H9 (cell line): Measurements from ENCODE around the gene HOOK2. TPM values are rescaled to one million over a fixed set of nuclear protein-coding genes. Genes with fewer than 3 reads are reported as not detected.
A peak's percentile ranks its signal among the peaks of the same experiment; 100 is the strongest.

Experiments used
- DNase-seq: peaks from one replicate; pipeline ENCODE4 v3.0.0-alpha.2; 2017
- H2AFZ ChIP-seq: one replicate; pipeline ENCODE4 v1.6.1; 2013; ENCODE audit warnings: mild to moderate bottlenecking, low read length, control low read depth, moderate library complexity
- H2AK5ac ChIP-seq: 2 replicates; pipeline ENCODE4 v1.6.1; 2013; ENCODE audit warnings: low read length, control low read depth, mixed read lengths; ENCODE audit not compliant: insufficient read length
- H2BK120ac ChIP-seq: one replicate; pipeline ENCODE4 v1.6.1; 2013; ENCODE audit warnings: low read depth, mild to moderate bottlenecking, low read length, control low read depth, inconsistent platforms; ENCODE audit not compliant: poor library complexity, severe bottlenecking
- H2BK12ac ChIP-seq: 2 replicates; pipeline ENCODE4 v1.6.1; 2013; ENCODE audit warnings: low read length, control low read depth, mixed read lengths, low read depth; ENCODE audit not compliant: insufficient read length
- H2BK15ac ChIP-seq: 2 replicates; pipeline ENCODE4 v1.6.1; 2013; ENCODE audit warnings: low read depth, low read length, control low read depth
- H2BK20ac ChIP-seq: one replicate; pipeline ENCODE4 v1.6.1; 2013; ENCODE audit warnings: low read depth, mild to moderate bottlenecking, low read length, control low read depth, inconsistent platforms; ENCODE audit not compliant: poor library complexity, severe bottlenecking
- H2BK5ac ChIP-seq: 2 replicates; pipeline ENCODE4 v1.6.1; 2013; ENCODE audit warnings: low read length, control low read depth, mixed read lengths; ENCODE audit not compliant: insufficient read length
- H3K14ac ChIP-seq: 2 replicates; pipeline ENCODE4 v1.6.1; 2013; ENCODE audit warnings: low read length, control low read depth; ENCODE audit not compliant: insufficient read depth
- H3K18ac ChIP-seq: 2 replicates; pipeline ENCODE4 v1.6.1; 2013; ENCODE audit warnings: low read depth, mild to moderate bottlenecking, mixed read lengths, low read length, control low read depth; ENCODE audit not compliant: insufficient read length
- H3K23ac ChIP-seq: 2 replicates; pipeline ENCODE4 v1.6.1; 2013; ENCODE audit warnings: low read length, control low read depth, mixed read lengths, low read depth; ENCODE audit not compliant: insufficient read length
- H3K23me2 ChIP-seq: 2 replicates; pipeline ENCODE4 v1.6.1; 2013; ENCODE audit warnings: low read depth, mild to moderate bottlenecking, mixed read lengths, low read length, control low read depth; ENCODE audit not compliant: insufficient read length, poor library complexity, severe bottlenecking
- H3K27ac ChIP-seq: 2 replicates; pipeline ENCODE4 v1.5.1; 2013; ENCODE audit warnings: low read length, control low read depth, mixed read lengths, low read depth; ENCODE audit not compliant: insufficient read length
- H3K27me3 ChIP-seq: 2 replicates; pipeline ENCODE4 v1.6.1; 2013; ENCODE audit warnings: low read length, control low read depth, inconsistent platforms; ENCODE audit not compliant: insufficient read depth
- H3K4ac ChIP-seq: 2 replicates; pipeline ENCODE4 v1.6.1; 2013; ENCODE audit warnings: low read depth, mild to moderate bottlenecking, control low read depth, inconsistent platforms, low read length, moderate library complexity
- H3K4me1 ChIP-seq: 2 replicates; pipeline ENCODE4 v1.6.1; 2013; ENCODE audit warnings: low read length, control low read depth, inconsistent platforms; ENCODE audit not compliant: insufficient read depth
- H3K4me2 ChIP-seq: 2 replicates; pipeline ENCODE4 v1.6.1; 2013; ENCODE audit warnings: low read length, control low read depth, mixed read lengths; ENCODE audit not compliant: insufficient read length, insufficient read depth
- H3K56ac ChIP-seq: 2 replicates; pipeline ENCODE4 v1.6.1; 2013; ENCODE audit warnings: low read depth, mild to moderate bottlenecking, mixed read lengths, low read length, control low read depth; ENCODE audit not compliant: insufficient read length
- H3K79me1 ChIP-seq: 2 replicates; pipeline ENCODE4 v1.6.1; 2013; ENCODE audit warnings: low read depth, mild to moderate bottlenecking, moderate library complexity, low read length, control low read depth, inconsistent platforms; ENCODE audit not compliant: insufficient read depth, poor library complexity, severe bottlenecking
- H3K79me2 ChIP-seq: 2 replicates; pipeline ENCODE4 v1.6.1; 2013; ENCODE audit warnings: low read length, control low read depth, inconsistent platforms; ENCODE audit not compliant: insufficient read depth
- H3K9ac ChIP-seq: 2 replicates; pipeline ENCODE4 v1.6.1; 2013; ENCODE audit warnings: low read length, control low read depth, mixed read lengths; ENCODE audit not compliant: insufficient read length; ENCODE audit errors: extremely low read depth
- H3K9me3 ChIP-seq: one replicate; pipeline ENCODE4 v1.6.1; 2013; ENCODE audit warnings: low read depth, low read length, inconsistent platforms; ENCODE audit not compliant: control insufficient read depth
- H3T11ph ChIP-seq: one replicate; pipeline ENCODE4 v1.6.1; 2013; ENCODE audit warnings: mild to moderate bottlenecking, low read length, control low read depth, inconsistent platforms
- H4K20me1 ChIP-seq: one replicate; pipeline ENCODE4 v1.6.1; 2013; ENCODE audit not compliant: control insufficient read depth, insufficient read length, insufficient read depth
- H4K5ac ChIP-seq: 2 replicates; pipeline ENCODE4 v1.6.1; 2013; ENCODE audit warnings: low read depth, mild to moderate bottlenecking, mixed read lengths, low read length, control low read depth; ENCODE audit not compliant: insufficient read length
- H4K8ac ChIP-seq: replicated peaks from 2 replicates; pipeline ENCODE4 v1.6.1; 2013; ENCODE audit warnings: low read length, control low read depth, mixed read lengths, low read depth; ENCODE audit not compliant: insufficient read length
- H4K91ac ChIP-seq: 2 replicates; pipeline ENCODE4 v1.6.1; 2013; ENCODE audit warnings: low read depth, mild to moderate bottlenecking, moderate library complexity, mixed read lengths, low read length, control low read depth; ENCODE audit not compliant: insufficient read length
- H3K27ac Mint-ChIP-seq, 3 experiments: 2 replicates in 2 of 3; 3 replicates in 1 of 3; pipeline ENCODE4 v1.8.0; 2020 to 2021; ENCODE audit warnings: mixed read lengths in 3 of 3, mild to moderate bottlenecking in 1 of 3, moderate library complexity in 1 of 3
- H3K27me3 Mint-ChIP-seq: 2 replicates; pipeline ENCODE4 v1.8.0; 2021; ENCODE audit warnings: low read depth, mild to moderate bottlenecking, moderate library complexity, mixed read lengths
- H3K36me3 Mint-ChIP-seq, 3 experiments: 2 replicates in 2 of 3; 3 replicates in 1 of 3; pipeline ENCODE4 v1.8.0; 2020 to 2021; ENCODE audit warnings: low read depth in 3 of 3, mixed read lengths in 3 of 3; ENCODE audit not compliant: insufficient read depth in 1 of 3
- H3K4me1 Mint-ChIP-seq, 2 experiments: 2 replicates each; pipeline ENCODE4 v1.8.0; 2020; ENCODE audit warnings: mixed read lengths in 2 of 2
- H3K4me3 Mint-ChIP-seq, 2 experiments: 2 replicates in 1 of 2; 3 replicates in 1 of 2; pipeline ENCODE4 v1.8.0; 2020 to 2021; ENCODE audit warnings: mild to moderate bottlenecking in 2 of 2, mixed read lengths in 2 of 2, moderate library complexity in 1 of 2
- H3K9me3 Mint-ChIP-seq, 2 experiments: 2 replicates in 1 of 2; 3 replicates in 1 of 2; pipeline ENCODE4 v1.8.0; 2020; ENCODE audit warnings: mild to moderate bottlenecking in 2 of 2, mixed read lengths in 2 of 2, moderate library complexity in 1 of 2
- CTCF ChIP-seq: fragments of 200-600 bp; sonication (generic); conservative IDR thresholded peaks from 3 replicates; pipeline ENCODE4 v1.8.0; 2021; ENCODE audit warnings: antibody characterized with exemption, mild to moderate bottlenecking
- WGBS: extraction: QIAGEN DNeasy Blood & Tissue Kit; methylation state at CpG from one replicate; pipeline ENCODE4 v1.1.7; 2013; ENCODE audit warnings: missing lambda C conversion rate, low lambda C conversion rate, mixed read lengths; ENCODE audit not compliant: insufficient read length; ENCODE audit errors: extremely low coverage; 5-methylcytosine and 5-hydroxymethylcytosine counted together
- total RNA-seq: library from RNA; stranded (reverse); gene quantifications from 2 replicates; pipeline ENCODE4 v1.2.1, GENCODE V29; 2021

Gene HOOK2
- total RNA-seq, 1 experiment from 2014 or later: 64.7 TPM

- Histone ChIP-seq H3K9ac (peak overlapping the region; percentile 5), H3T11ph (no peak overlapping the region), H2BK12ac (no peak overlapping the region), H3K4ac (no peak overlapping the region), H3K56ac (no peak overlapping the region), H3K18ac (no peak overlapping the region), H3K23me2 (peaks cover 25% of the 10 kb centered on the region), H3K27me3 (no peaks in the 10 kb centered on the region), H4K91ac (no peak overlapping the region), H3K4me2 (peak overlapping the region; percentile 78), H4K8ac (no peak overlapping the region), H3K79me2 (no peaks in the 10 kb centered on the region), H2BK20ac (no peak overlapping the region), H2BK120ac (no peak overlapping the region), H2BK5ac (no peak overlapping the region), H3K14ac (no peak overlapping the region), H4K20me1 (no peaks in the 10 kb centered on the region), H3K23ac (no peak overlapping the region), H2AK5ac (no peak overlapping the region), H3K9me3 (no peaks in the 10 kb centered on the region), H3K4me1 (no peaks in the 10 kb centered on the region), H3K79me1 (no peaks in the 10 kb centered on the region), H3K27ac (no peak overlapping the region), H2BK15ac (no peak overlapping the region), H2AFZ (no peak overlapping the region), H4K5ac (no peak overlapping the region)
- TF ChIP-seq CTCF: no peak
- H3K4me3 Mint-ChIP-seq: peak overlapping the region; percentile 69 to 85
- peak; percentile 63 for DNase-seq
- H3K27ac Mint-ChIP-seq: peak overlapping the region in 2 of 3 experiments; percentile 59 to 91; a peak in 3 of 7 replicates
- no peaks in the 10 kb centered on the region; the same call in 1 of the 2 replicates for H3K27me3 Mint-ChIP-seq
- H3K4me1 Mint-ChIP-seq: peaks cover 24 to 25% of the 10 kb centered on the region in 2 experiments
- H3K9me3 Mint-ChIP-seq: no peaks in the 10 kb centered on the region
- peaks cover 8 to 13% (median 12%) of the 10 kb centered on the region in 3 experiments; a peak in 6 of 7 replicates for H3K36me3 Mint-ChIP-seq
- no CpG with 5 or more reads among the region's 44 CpGs for WGBS
Observed at GRCh38 chr19:12778017-12778904, 2.9 kb upstream of the HOOK2 start.
